Spleen (tissue), 3 donors: ENCODE data around the gene HMGB1.

Experiments
- POLR2A ChIP-seq, 3 donors: fragments of 450-650 bp; IDR thresholded peaks; one replicate each; pipeline ENCODE4 v1.5.1; 2017; ENCODE audit warnings: antibody characterized with exemption in 3 of 3, mild to moderate bottlenecking in 1 of 3
- POLR2AphosphoS5 ChIP-seq, 3 donors: sonication (generic); formaldehyde crosslinking; IDR thresholded peaks; one replicate each; pipeline ENCODE4 v1.5.1; 2017; ENCODE audit warnings: antibody characterized with exemption in 3 of 3

DNA sequence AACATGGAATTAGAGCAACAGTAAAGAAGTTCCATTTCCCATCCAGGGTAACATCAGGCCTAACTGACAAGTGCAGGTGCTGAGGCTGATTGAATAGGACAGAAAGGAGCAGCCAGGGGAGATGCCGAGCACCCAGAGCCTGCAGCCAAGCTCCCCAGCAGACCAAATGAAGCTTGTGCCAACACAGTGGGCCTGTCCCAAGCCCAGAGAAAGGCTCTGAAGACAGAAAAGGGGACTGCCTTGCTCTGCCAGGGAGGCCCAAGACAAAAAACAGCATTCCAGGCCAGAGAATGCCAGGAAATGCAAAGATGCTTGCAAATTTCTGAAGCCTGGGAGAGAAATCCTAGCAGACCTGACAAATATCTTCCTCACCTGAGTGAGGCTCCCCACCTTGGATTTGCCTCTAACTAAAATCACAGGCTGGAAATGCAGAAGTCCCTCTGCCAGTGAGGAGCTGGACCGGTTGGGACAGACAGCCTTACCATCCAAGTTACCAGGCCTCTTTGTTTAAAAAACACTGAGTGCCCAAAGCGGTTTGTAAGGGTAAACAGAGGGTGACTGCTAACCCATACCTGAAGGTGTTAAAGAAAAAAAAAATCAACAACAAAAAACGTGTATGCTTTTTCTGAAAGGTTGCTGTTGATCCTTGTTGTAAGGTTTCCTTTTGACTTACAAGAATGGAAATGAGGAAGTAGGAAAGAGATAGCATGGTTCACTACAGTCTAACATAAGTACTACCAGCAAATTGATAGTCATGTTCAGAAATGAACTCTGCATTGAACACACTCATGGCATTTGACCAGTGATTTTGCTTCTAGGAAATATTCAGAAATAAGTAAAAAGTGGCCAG is 11.8 kb upstream of the HMGB1 start:
- TF ChIP-seq POLR2A (IDR thresholded peaks at IDR 0.05), result no peak
- TF ChIP-seq POLR2AphosphoS5 (IDR thresholded peaks at IDR 0.05), result no peak
